ENCODE data around the gene PAF1.

DNA sequence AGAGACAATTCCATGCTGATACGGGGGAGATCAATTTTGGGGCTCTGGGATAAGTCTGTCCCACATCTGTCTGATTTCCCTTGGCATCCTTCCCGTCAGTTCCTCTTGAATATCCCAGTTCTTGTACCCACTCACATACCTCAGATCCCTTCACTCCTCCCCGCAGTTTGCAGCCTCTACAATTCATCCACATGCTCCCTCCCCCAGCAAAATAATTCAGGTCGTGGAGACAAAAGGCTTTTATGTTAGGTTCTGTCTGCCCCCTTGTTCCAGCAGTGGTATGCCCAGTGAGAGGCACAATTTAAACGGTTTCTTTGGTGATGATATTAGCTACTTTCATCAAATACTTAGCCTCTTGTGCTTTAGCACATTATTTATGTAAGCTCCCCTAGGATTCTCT, 35.3 kb upstream of the PAF1 start:
- TF ChIP-seq, protein P1, sequence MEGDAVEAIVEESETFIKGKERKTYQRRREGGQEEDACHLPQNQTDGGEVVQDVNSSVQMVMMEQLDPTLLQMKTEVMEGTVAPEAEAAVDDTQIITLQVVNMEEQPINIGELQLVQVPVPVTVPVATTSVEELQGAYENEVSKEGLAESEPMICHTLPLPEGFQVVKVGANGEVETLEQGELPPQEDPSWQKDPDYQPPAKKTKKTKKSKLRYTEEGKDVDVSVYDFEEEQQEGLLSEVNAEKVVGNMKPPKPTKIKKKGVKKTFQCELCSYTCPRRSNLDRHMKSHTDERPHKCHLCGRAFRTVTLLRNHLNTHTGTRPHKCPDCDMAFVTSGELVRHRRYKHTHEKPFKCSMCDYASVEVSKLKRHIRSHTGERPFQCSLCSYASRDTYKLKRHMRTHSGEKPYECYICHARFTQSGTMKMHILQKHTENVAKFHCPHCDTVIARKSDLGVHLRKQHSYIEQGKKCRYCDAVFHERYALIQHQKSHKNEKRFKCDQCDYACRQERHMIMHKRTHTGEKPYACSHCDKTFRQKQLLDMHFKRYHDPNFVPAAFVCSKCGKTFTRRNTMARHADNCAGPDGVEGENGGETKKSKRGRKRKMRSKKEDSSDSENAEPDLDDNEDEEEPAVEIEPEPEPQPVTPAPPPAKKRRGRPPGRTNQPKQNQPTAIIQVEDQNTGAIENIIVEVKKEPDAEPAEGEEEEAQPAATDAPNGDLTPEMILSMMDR (conservative IDR thresholded peaks at IDR 0.05; ENCODE audit: low read length), result no peak
- no peak for TF ChIP-seq EZH2phosphoT487 (IDR thresholded peaks at IDR 0.05; ENCODE audit: borderline replicate concordance, low read depth, low read length)

Data from OCI-LY7 (cell line).